Astrocyte of the cerebellum (primary cell): ENCODE measurements around the gene CACNA1D.

Experiments used
- DNase-seq: peaks from one replicate; pipeline ENCODE4 v3.0.0-alpha.2; 2011; ENCODE audit warnings: low read depth
- H3K4me3 ChIP-seq: 2 replicates; pipeline ENCODE4 v1.5.1; 2011; ENCODE audit warnings: mild to moderate bottlenecking, low read depth, low read length, moderate library complexity
- in situ Hi-C: cut with HindIII; loops from 2 replicates; pipeline ENCODE4 v1.10.0; 2017; ENCODE audit warnings: low sequenced_read_pairs
- TF ChIP-seq, protein P1 (sequence below): IDR thresholded peaks from 2 replicates; pipeline ENCODE4 v1.5.1; 2012; ENCODE audit warnings: low read length, low read depth, moderate library complexity, mild to moderate bottlenecking; ENCODE audit errors: missing control alignments

CACNA1D gene

GRCh38 chr3:53791317-53791716 lies 296.9 kb downstream of the CACNA1D start:
- in situ Hi-C loops, result no loop called here
- no peak for DNase-seq
- TF ChIP-seq, protein P1, sequence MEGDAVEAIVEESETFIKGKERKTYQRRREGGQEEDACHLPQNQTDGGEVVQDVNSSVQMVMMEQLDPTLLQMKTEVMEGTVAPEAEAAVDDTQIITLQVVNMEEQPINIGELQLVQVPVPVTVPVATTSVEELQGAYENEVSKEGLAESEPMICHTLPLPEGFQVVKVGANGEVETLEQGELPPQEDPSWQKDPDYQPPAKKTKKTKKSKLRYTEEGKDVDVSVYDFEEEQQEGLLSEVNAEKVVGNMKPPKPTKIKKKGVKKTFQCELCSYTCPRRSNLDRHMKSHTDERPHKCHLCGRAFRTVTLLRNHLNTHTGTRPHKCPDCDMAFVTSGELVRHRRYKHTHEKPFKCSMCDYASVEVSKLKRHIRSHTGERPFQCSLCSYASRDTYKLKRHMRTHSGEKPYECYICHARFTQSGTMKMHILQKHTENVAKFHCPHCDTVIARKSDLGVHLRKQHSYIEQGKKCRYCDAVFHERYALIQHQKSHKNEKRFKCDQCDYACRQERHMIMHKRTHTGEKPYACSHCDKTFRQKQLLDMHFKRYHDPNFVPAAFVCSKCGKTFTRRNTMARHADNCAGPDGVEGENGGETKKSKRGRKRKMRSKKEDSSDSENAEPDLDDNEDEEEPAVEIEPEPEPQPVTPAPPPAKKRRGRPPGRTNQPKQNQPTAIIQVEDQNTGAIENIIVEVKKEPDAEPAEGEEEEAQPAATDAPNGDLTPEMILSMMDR, result no peak
- H3K4me3 ChIP-seq, result no peak overlapping the region

DNA sequence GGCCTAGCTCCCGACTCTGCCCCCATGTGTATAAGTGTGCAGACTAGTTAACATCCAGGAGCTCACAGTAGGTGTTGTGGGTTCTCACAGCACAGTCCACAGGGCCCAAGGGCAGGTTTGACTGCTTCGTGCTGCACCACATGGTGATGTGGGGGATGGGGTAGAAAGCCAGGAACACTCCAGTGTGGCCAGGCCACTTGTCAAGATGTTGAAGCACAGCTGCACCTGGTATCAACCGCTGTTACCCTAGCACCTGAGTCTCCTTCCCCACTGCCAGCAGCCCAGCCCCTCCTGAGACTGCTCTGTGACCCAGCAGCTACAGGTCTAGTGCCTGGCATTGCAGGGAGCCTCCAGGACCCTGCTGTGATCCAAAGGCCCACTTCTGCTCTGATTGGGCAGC lies 298.5 kb downstream of the CACNA1D start:
- in situ Hi-C loops, result no loop called here
- DNase-seq, result no peak
- TF ChIP-seq, protein P1, result no peak
- no peak overlapping the region for H3K4me3 ChIP-seq

DNA sequence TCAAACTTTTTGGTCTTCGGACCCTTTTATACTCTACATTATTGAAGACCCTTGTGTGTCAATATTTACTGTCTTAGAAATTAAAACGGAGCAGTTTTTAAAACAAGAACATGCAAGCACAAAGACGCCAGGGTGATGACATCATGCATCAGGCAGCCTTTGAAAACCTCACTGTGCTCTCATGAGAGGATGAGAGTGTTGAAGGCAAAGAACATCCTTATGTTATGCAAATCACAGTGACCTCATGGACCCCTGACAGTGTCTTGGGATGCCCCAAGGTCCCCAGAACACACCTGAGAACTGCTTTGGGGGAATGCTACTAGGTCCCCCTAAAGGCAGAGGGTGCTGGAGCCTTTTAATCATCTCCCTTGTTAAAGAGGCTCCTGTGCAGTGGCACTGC lies 300.2 kb downstream of the CACNA1D start:
- no peak overlapping the region for H3K4me3 ChIP-seq
- TF ChIP-seq, protein P1, result no peak
- in situ Hi-C loops, result no loop called here
- no peak for DNase-seq

DNA sequence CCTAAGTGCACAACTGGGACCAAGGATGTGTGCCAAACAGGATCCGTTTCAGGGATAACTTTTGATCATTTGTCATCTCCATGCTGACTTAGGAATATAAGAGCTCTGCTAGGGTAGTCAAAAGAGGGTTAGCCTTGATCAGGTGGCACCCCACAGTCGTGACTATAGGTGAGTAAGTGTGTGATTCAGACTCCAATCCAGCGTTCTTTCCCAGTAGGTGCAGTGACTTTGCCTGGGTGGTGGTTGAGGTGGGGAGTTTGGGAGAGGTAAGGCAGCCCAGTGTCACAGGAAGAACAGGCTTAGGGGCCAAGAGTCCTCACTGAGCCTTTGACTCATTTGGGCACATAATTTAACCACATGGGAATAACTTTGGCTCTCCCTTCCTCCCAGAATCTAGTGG lies 300.8 kb downstream of the CACNA1D start:
- TF ChIP-seq, protein P1, result no peak
- DNase-seq, result no peak
- no peak overlapping the region for H3K4me3 ChIP-seq
- in situ Hi-C loops, result no loop called here

DNA sequence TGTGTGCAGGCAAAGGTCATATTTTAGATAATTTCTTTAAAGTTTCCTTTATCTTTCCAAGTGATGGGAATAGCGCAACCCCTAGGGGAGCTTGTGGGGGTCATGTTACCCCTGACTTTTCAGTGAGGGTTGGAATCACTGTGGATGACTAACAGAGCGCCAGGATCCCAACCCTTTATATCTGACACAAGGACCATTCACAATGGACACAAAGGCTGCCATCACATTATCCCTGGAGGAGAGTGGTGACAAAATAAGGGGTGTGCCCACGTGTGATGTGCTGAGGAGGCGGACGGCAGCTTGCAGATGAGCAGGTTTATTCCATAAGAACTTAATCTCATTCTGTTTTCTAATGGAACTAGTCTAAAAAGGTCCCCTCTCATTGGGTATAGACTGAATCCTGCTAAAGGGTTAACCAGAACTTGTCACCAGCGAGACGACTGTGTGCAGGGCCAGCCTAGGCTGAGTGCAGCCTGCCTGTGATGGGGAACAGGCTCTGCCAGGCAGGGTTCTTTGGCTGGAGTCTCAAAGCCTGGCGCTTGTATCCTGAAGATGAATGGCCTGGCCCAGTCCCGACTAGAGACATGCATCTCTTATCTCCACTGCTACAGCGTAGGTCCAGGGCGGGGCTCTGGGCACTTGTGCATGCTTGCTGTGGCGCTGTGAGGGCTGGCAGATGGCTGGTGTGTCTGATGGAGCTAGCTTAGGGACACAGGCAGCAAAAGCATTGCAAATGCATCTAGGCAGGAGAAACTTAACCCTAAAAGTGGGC lies 301.6 kb downstream of the CACNA1D start:
- no peak for DNase-seq
- TF ChIP-seq, protein P1, result no peak
- in situ Hi-C loops, result no loop called here
- no peak overlapping the region for H3K4me3 ChIP-seq

DNA sequence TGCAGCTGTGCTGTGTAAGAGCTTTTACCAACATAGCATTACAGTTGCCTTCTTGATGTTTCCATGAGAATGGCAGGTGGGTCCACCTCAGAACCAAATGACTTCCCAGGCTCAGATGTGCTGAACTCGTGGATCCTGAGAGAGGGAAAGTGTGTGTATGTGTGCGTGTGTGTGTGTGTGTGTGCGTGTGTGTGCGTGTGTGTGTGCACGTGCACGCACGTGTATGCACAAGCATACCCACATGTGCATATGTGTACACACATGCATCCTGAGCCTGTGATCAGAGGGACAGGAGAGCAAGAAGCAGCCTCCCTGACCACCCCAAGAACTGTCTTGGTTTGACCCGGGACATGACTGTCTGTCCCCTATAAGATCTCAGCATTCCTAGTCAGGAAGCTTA lies 303.7 kb downstream of the CACNA1D start:
- H3K4me3 ChIP-seq, result no peak overlapping the region
- in situ Hi-C loops, result no loop called here
- TF ChIP-seq, protein P1, result no peak
- no peak for DNase-seq
